HepG2 (cell line): ENCODE measurements around the gene UBC. TPM values are rescaled to one million over a fixed set of nuclear protein-coding genes. Genes with fewer than 3 reads are reported as not detected.

ENCODE experiments used
- FOXP1 ChIP-seq, 2 experiments: fragments of 450-650 bp in 1 of 2; IDR thresholded peaks; 2 replicates each; pipeline ENCODE4 v1.6.1; 2017 to 2018; ENCODE audit warnings: antibody characterized with exemption in 1 of 2
- GATA4 ChIP-seq: sonication (generic); IDR thresholded peaks from 2 replicates; pipeline ENCODE4 v1.6.1; 2016; ENCODE audit warnings: antibody characterized with exemption, low read depth, borderline replicate concordance
- GRHL1 ChIP-seq: sonication (generic); formaldehyde crosslinking; conservative IDR thresholded peaks from 2 replicates; pipeline ENCODE4 v1.8.0; 2022; ENCODE audit warnings: missing genetic modification reagents
- ISX ChIP-seq: sonication (generic); formaldehyde crosslinking; conservative IDR thresholded peaks from 2 replicates; pipeline ENCODE4 v1.5.0; 2020; ENCODE audit warnings: missing genetic modification reagents
- KLF13 ChIP-seq: sonication (generic); formaldehyde crosslinking; IDR thresholded peaks from 2 replicates; pipeline ENCODE4 v1.4.0; 2020; ENCODE audit warnings: mild to moderate bottlenecking, missing genetic modification reagents
- MXD3 ChIP-seq: IDR thresholded peaks from 2 replicates; pipeline ENCODE4 v1.6.1; 2016; ENCODE audit warnings: mild to moderate bottlenecking, missing biosample characterization, missing genetic modification reagents
- NFE2L2 ChIP-seq: fragments of 150-350 bp; IDR thresholded peaks from 2 replicates; pipeline ENCODE4 v1.6.1; 2014; ENCODE audit warnings: low read length
- RBFOX2 ChIP-seq: fragments of 200-400 bp; formaldehyde crosslinking; IDR thresholded peaks from 2 replicates; pipeline ENCODE4 v1.6.1; 2017; ENCODE audit warnings: low read depth, mild to moderate bottlenecking, low read length
- SYNCRIP ChIP-seq: fragments of 200-400 bp; formaldehyde crosslinking; IDR thresholded peaks from 2 replicates; pipeline ENCODE4 v1.6.1; 2018; ENCODE audit warnings: mild to moderate bottlenecking, low read depth, low read length; ENCODE audit not compliant: insufficient read depth
- TOPORS ChIP-seq: sonication (generic); formaldehyde crosslinking; IDR thresholded peaks from 2 replicates; pipeline ENCODE4 v1.8.0; 2023; ENCODE audit warnings: mild to moderate bottlenecking, missing genetic modification reagents
- ZFAT ChIP-seq: sonication (generic); formaldehyde crosslinking; conservative IDR thresholded peaks from 2 replicates; pipeline ENCODE4 v1.8.1; 2023; ENCODE audit warnings: missing genetic modification reagents, inconsistent platforms
- ZMYM2 ChIP-seq: sonication (generic); formaldehyde crosslinking; IDR thresholded peaks from 2 replicates; pipeline ENCODE4 v1.8.0; 2022; ENCODE audit warnings: mild to moderate bottlenecking, missing genetic modification reagents
- ZNF30 ChIP-seq: sonication (generic); formaldehyde crosslinking; IDR thresholded peaks from 2 replicates; pipeline ENCODE4 v1.5.0; 2020; ENCODE audit warnings: mild to moderate bottlenecking, missing genetic modification reagents
- ZNF350 ChIP-seq: sonication (generic); formaldehyde crosslinking; IDR thresholded peaks from 2 replicates; pipeline ENCODE4 v1.4.0; 2020; ENCODE audit warnings: mild to moderate bottlenecking, low read depth, missing genetic modification reagents, borderline replicate concordance
- ZNF550 ChIP-seq: sonication (generic); formaldehyde crosslinking; IDR thresholded peaks from 2 replicates; pipeline ENCODE4 v1.4.0; 2020; ENCODE audit warnings: mild to moderate bottlenecking, missing genetic modification reagents, borderline replicate concordance
- polyA plus RNA-seq, 8 experiments: library from polyadenylated mRNA; depleted of rRNA in 3 of 8; stranded (reverse) in 7 of 8; unstranded in 1 of 8; fragments of >200 nt; fragmentation: Illumina TruSeq in 4 of 8; extraction: Trizol in 4 of 8; gene quantifications; 2 replicates each; pipeline versions ENCODE4 v1.2.1 to v1.2.3, GENCODE V29; 2011 to 2016; ENCODE audit warnings: low read depth in 4 of 8, missing spikeins in 1 of 8, mixed read lengths in 1 of 8; ENCODE audit not compliant: insufficient read depth in 1 of 8
- total RNA-seq, 5 experiments: library from RNA; depleted of rRNA; stranded (reverse); fragments of >200 nt; fragmentation: Illumina TruSeq; extraction: Trizol; gene quantifications; 2 replicates each; pipeline ENCODE4 v1.2.3, GENCODE V29; 2016; ENCODE audit warnings: low read depth in 1 of 5
- TF ChIP-seq, protein P1 (sequence below): conservative IDR thresholded peaks from 2 replicates; pipeline ENCODE4 v1.6.1; 2018; ENCODE audit warnings: missing genetic modification reagents
- TF ChIP-seq, protein P2 (sequence below): sonication (generic); formaldehyde crosslinking; IDR thresholded peaks from 2 replicates; pipeline ENCODE4 v1.8.1; 2023; ENCODE audit warnings: mild to moderate bottlenecking, missing genetic modification reagents
- TF ChIP-seq, protein P3 (sequence below): sonication (generic); formaldehyde crosslinking; IDR thresholded peaks from 2 replicates; pipeline ENCODE4 v1.5.1; 2020; ENCODE audit warnings: mild to moderate bottlenecking, moderate library complexity, missing genetic modification reagents

Gene UBC
- total and polyA plus RNA-seq, 2 of the 13 experiments (the other 11 are each of a cell fraction or from before 2014, with no cell fraction given), result 805 to 1,432 TPM

GRCh38 chr12:124898200-124898922 is 16.1 kb downstream of the UBC start (continued):
- TF ChIP-seq KLF13 (CRISPR knock-in tag) (no peak), NFE2L2 (no peak), FOXP1 (IDR thresholded peaks at IDR 0.05) (no peak), FOXP1 (CRISPR knock-in tag; IDR thresholded peaks at IDR 0.05) (no peak), ZNF350 (no peak), ZNF30 (CRISPR knock-in tag) (no peak), ISX (no peak), GATA4 (no peak), SYNCRIP (no peak), ZNF550 (CRISPR knock-in tag) (no peak), GRHL1 (no peak), RBFOX2 (no peak), MXD3 (no peak), ZFAT (no peak), ZMYM2 (CRISPR knock-in tag) (no peak), TOPORS (CRISPR knock-in tag) (no peak)
- TF ChIP-seq, protein P1, sequence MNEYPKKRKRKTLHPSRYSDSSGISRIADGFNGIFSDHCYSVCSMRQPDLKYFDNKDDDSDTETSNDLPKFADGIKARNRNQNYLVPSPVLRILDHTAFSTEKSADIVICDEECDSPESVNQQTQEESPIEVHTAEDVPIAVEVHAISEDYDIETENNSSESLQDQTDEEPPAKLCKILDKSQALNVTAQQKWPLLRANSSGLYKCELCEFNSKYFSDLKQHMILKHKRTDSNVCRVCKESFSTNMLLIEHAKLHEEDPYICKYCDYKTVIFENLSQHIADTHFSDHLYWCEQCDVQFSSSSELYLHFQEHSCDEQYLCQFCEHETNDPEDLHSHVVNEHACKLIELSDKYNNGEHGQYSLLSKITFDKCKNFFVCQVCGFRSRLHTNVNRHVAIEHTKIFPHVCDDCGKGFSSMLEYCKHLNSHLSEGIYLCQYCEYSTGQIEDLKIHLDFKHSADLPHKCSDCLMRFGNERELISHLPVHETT, result no peak
- TF ChIP-seq, protein P2, sequence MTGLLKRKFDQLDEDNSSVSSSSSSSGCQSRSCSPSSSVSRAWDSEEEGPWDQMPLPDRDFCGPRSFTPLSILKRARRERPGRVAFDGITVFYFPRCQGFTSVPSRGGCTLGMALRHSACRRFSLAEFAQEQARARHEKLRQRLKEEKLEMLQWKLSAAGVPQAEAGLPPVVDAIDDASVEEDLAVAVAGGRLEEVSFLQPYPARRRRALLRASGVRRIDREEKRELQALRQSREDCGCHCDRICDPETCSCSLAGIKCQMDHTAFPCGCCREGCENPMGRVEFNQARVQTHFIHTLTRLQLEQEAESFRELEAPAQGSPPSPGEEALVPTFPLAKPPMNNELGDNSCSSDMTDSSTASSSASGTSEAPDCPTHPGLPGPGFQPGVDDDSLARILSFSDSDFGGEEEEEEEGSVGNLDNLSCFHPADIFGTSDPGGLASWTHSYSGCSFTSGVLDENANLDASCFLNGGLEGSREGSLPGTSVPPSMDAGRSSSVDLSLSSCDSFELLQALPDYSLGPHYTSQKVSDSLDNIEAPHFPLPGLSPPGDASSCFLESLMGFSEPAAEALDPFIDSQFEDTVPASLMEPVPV (CRISPR knock-in tag), result no peak
- TF ChIP-seq, protein P3, sequence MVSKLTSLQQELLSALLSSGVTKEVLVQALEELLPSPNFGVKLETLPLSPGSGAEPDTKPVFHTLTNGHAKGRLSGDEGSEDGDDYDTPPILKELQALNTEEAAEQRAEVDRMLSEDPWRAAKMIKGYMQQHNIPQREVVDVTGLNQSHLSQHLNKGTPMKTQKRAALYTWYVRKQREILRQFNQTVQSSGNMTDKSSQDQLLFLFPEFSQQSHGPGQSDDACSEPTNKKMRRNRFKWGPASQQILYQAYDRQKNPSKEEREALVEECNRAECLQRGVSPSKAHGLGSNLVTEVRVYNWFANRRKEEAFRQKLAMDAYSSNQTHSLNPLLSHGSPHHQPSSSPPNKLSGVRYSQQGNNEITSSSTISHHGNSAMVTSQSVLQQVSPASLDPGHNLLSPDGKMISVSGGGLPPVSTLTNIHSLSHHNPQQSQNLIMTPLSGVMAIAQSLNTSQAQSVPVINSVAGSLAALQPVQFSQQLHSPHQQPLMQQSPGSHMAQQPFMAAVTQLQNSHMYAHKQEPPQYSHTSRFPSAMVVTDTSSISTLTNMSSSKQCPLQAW, result no peak
